Upper lobe of left lung (tissue), 6 donors: ENCODE measurements around the gene PHAF1. TPM values are rescaled to one million over a fixed set of nuclear protein-coding genes. Genes with fewer than 3 reads are reported as not detected.

ENCODE experiments used
- ATAC-seq, 2 donors: fragments of 200-7000 bp; cut with Tn5 transposase; one replicate each; pipeline ENCODE4 v1.9.1; 2022; ENCODE audit warnings: mild to moderate bottlenecking in 2 of 2, moderate library complexity in 2 of 2; ENCODE audit not compliant: low FRiP score in 2 of 2
- DNase-seq, 2 donors: peaks; one replicate each; pipeline ENCODE4 v3.0.0-alpha.2; 2019 to 2020
- H3K27ac ChIP-seq, 4 donors: fragments of 200-600 bp; sonication (generic); one replicate each; pipeline ENCODE4 v1.5.1; 2016 to 2019
- H3K27me3 ChIP-seq, 4 donors: fragments of 200-600 bp; sonication (generic); one replicate each; pipeline ENCODE4 v1.5.1; 2017 to 2019
- H3K36me3 ChIP-seq, 4 donors: fragments of 200-600 bp; sonication (generic); one replicate each; pipeline ENCODE4 v1.5.1; 2016 to 2019
- H3K4me1 ChIP-seq, 4 donors: fragments of 200-600 bp; sonication (generic); one replicate each; pipeline ENCODE4 v1.5.1; 2018 to 2019
- H3K4me3 ChIP-seq, 4 donors: fragments of 200-600 bp; sonication (generic); one replicate each; pipeline ENCODE4 v1.5.1; 2017 to 2019; ENCODE audit warnings: mild to moderate bottlenecking in 2 of 4, moderate library complexity in 1 of 4
- H3K9me3 ChIP-seq, 4 donors: fragments of 200-600 bp; sonication (generic); one replicate each; pipeline ENCODE4 v1.5.1; 2018 to 2019
- CTCF ChIP-seq, 6 experiments: fragments of 450-650 bp in 4 of 6; fragments of 200-600 bp in 2 of 6; sonication (generic) in 2 of 6; IDR thresholded peaks; one replicate each; pipeline ENCODE4 v1.5.1; 2016 to 2019; ENCODE audit warnings: antibody characterized with exemption in 6 of 6
- EP300 ChIP-seq, 4 donors: sonication (generic); formaldehyde crosslinking; IDR thresholded peaks; one replicate each; pipeline ENCODE4 v1.5.1; 2017; ENCODE audit warnings: antibody characterized with exemption in 4 of 4, control low read depth in 2 of 4
- POLR2A ChIP-seq, 4 donors: fragments of 450-650 bp; IDR thresholded peaks; one replicate each; pipeline ENCODE4 v1.5.1; 2016 to 2017; ENCODE audit warnings: antibody characterized with exemption in 4 of 4, mild to moderate bottlenecking in 2 of 4
- POLR2AphosphoS5 ChIP-seq, 2 donors: sonication (generic); formaldehyde crosslinking; IDR thresholded peaks; one replicate each; pipeline ENCODE4 v1.5.1; 2017; ENCODE audit warnings: antibody characterized with exemption in 2 of 2
- WGBS, 2 donors: methylation state at CpG; one replicate each; pipeline ENCODE4 v1.1.5; 2017 to 2018; 5-methylcytosine and 5-hydroxymethylcytosine counted together
- total RNA-seq, 6 donors: library from RNA; depleted of rRNA in 4 of 6; stranded (reverse); fragments of >200 nt in 4 of 6; gene quantifications; one replicate each; pipeline versions ENCODE4 v1.1.0 to v1.2.1, GENCODE V29; 2016 to 2021
- donor health status: DM: no; HTN: no; CAD: no; lungs with moderate emphysema.
- donor health status: DM: no; HTN: yes; CAD: no; lungs with severe emphysema.

PHAF1 gene
- total RNA-seq, 6 donors from 2014 or later: 16.0 to 32.3 (median 21.9) TPM

GRCh38 chr16:67128417-67128816 is 18.7 kb downstream of the PHAF1 start:
- Histone ChIP-seq H3K4me1 (no peaks in the 10 kb centered on the region), H3K36me3 (peaks cover 13 to 60% (median 51%) of the 10 kb centered on the region in 4 donors)

GRCh38 chr16:67128887-67129286 is 19.1 kb downstream of the PHAF1 start:
- no peak overlapping the region for H3K4me3 ChIP-seq
- peaks cover 13 to 60% (median 50%) of the 10 kb centered on the region in 4 donors for H3K36me3 ChIP-seq
- 93 to 98% methylated on average over 3 of the region's 3 CpGs for WGBS, 2 donors
- H3K4me1 ChIP-seq: no peaks in the 10 kb centered on the region
- no peaks in the 10 kb centered on the region for H3K9me3 ChIP-seq
- DNase-seq (no peak), ATAC-seq (no peak)
- no peaks in the 10 kb centered on the region for H3K27me3 ChIP-seq
- TF ChIP-seq POLR2A (IDR thresholded peaks at IDR 0.05) (no peak), CTCF (IDR thresholded peaks at IDR 0.05) (no peak), POLR2AphosphoS5 (IDR thresholded peaks at IDR 0.05) (no peak), EP300 (IDR thresholded peaks at IDR 0.05) (no peak)
- no peak overlapping the region for H3K27ac ChIP-seq

More at GRCh38 chr16:67128417-67128816, 18.7 kb downstream of the PHAF1 start:
- Histone ChIP-seq H3K9me3 (no peaks in the 10 kb centered on the region), H3K27me3 (no peaks in the 10 kb centered on the region), H3K27ac (no peak overlapping the region), H3K4me3 (no peak overlapping the region)
- TF ChIP-seq POLR2A (IDR thresholded peaks at IDR 0.05): no peak
- TF ChIP-seq CTCF (IDR thresholded peaks at IDR 0.05): no peak
- no peak for TF ChIP-seq EP300 (IDR thresholded peaks at IDR 0.05)
- no peak for TF ChIP-seq POLR2AphosphoS5 (IDR thresholded peaks at IDR 0.05)
- ATAC-seq: no peak
- DNase-seq: no peak

GRCh38 chr16:67129422-67129821 is 19.7 kb downstream of the PHAF1 start:
- DNase-seq (no peak), ATAC-seq (no peak)
- Histone ChIP-seq H3K36me3 (peaks cover 15 to 63% (median 51%) of the 10 kb centered on the region in 4 donors), H3K27me3 (no peaks in the 10 kb centered on the region), H3K4me3 (no peak overlapping the region), H3K27ac (no peak overlapping the region), H3K9me3 (no peaks in the 10 kb centered on the region), H3K4me1 (no peaks in the 10 kb centered on the region)
- no peak for TF ChIP-seq EP300 (IDR thresholded peaks at IDR 0.05)
- TF ChIP-seq POLR2AphosphoS5 (IDR thresholded peaks at IDR 0.05): no peak
- no peak for TF ChIP-seq CTCF (IDR thresholded peaks at IDR 0.05)
- TF ChIP-seq POLR2A (IDR thresholded peaks at IDR 0.05): no peak
- WGBS, 2 donors: 89 to 97% methylated on average over 3 of the region's 3 CpGs

GRCh38 chr16:67137605-67138004 is 27.9 kb downstream of the PHAF1 start:
- 61 to 62% methylated on average over 3 of the region's 3 CpGs for WGBS, 2 donors
- Histone ChIP-seq H3K36me3 (peaks cover 36 to 92% (median 81%) of the 10 kb centered on the region in 4 donors), H3K4me1 (no peaks in the 10 kb centered on the region), H3K27me3 (no peaks in the 10 kb centered on the region), H3K4me3 (no peak overlapping the region), H3K9me3 (no peaks in the 10 kb centered on the region), H3K27ac (no peak overlapping the region)
- TF ChIP-seq POLR2A (IDR thresholded peaks at IDR 0.05) (no peak), EP300 (IDR thresholded peaks at IDR 0.05) (no peak), POLR2AphosphoS5 (IDR thresholded peaks at IDR 0.05) (no peak), CTCF (IDR thresholded peaks at IDR 0.05) (no peak)
- DNase-seq (no peak), ATAC-seq (no peak)

- WGBS, 2 donors: 94 to 95% methylated on average over 11 to 12 of the region's 13 CpGs
- Histone ChIP-seq H3K27ac (no peak overlapping the region), H3K9me3 (no peaks in the 10 kb centered on the region), H3K36me3 (peaks cover 38 to 93% (median 85%) of the 10 kb centered on the region in 4 donors), H3K4me3 (no peak overlapping the region), H3K27me3 (no peaks in the 10 kb centered on the region), H3K4me1 (no peaks in the 10 kb centered on the region)
- DNase-seq: peak in 1 of 2 donors; percentile 50
- ATAC-seq: no peak
- TF ChIP-seq POLR2AphosphoS5 (IDR thresholded peaks at IDR 0.05): no peak
- TF ChIP-seq EP300 (IDR thresholded peaks at IDR 0.05): no peak
- TF ChIP-seq CTCF (IDR thresholded peaks at IDR 0.05): no peak
- TF ChIP-seq POLR2A (IDR thresholded peaks at IDR 0.05): no peak
Observed at GRCh38 chr16:67141391-67141790, 31.6 kb downstream of the PHAF1 start.
